PC-9 (cell line): ENCODE data around the gene NTF3.

ENCODE experiments used
- EZH2 ChIP-seq: fragments of 200-600 bp; sonication (generic); IDR thresholded peaks from 2 replicates; pipeline ENCODE4 v1.8.0; 2017; ENCODE audit warnings: antibody characterized with exemption, low read depth
- TF ChIP-seq, protein P1 (sequence below): fragments of 200-600 bp; sonication (generic); conservative IDR thresholded peaks from 2 replicates; pipeline ENCODE4 v1.6.1; 2017; ENCODE audit warnings: mixed run types, antibody characterized with exemption, mild to moderate bottlenecking, moderate library complexity

DNA sequence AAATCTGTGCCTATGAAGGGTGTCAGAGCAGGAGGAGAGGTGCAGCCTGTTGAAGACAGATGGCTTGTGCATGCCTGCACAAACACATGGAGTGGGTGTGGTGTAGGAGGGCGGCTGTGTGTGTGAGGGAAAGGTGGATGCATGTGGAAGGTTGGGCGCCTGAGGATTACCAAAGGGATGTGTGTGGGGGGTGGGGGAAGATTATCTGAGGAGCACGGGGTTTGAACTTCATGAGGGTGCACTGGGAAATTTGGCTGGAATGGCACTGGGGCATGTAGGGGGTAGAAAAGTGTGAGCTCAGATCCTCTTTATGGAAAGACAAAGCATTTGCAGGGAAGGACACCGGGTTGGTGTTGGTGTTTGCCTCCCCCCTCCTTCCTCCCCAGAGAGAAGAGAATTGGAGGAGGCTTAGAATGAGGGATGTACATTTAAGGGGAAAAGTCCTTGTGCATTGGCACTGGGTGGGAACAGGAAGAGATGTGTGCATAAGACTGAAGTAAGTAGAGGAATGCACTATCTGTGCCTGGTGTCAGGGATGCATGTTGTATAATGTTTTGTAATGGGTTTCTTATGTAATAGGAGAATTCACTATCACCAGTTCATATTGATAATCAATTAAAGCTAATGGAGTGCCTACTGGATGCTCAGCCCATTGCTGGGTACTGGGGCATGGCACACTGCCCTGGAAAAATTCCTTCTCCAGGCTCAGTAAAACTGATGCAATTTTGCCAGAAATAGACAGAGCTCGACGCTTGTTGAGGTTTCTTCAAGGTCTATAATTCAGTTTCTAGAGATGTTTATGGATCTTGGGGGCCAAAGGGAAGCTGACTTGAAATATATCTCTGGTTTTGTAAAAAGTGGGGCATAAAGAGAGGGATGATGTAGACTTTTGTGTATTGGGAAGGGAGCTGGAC lies 3.0 kb downstream of the NTF3 start:
- TF ChIP-seq, protein P1, sequence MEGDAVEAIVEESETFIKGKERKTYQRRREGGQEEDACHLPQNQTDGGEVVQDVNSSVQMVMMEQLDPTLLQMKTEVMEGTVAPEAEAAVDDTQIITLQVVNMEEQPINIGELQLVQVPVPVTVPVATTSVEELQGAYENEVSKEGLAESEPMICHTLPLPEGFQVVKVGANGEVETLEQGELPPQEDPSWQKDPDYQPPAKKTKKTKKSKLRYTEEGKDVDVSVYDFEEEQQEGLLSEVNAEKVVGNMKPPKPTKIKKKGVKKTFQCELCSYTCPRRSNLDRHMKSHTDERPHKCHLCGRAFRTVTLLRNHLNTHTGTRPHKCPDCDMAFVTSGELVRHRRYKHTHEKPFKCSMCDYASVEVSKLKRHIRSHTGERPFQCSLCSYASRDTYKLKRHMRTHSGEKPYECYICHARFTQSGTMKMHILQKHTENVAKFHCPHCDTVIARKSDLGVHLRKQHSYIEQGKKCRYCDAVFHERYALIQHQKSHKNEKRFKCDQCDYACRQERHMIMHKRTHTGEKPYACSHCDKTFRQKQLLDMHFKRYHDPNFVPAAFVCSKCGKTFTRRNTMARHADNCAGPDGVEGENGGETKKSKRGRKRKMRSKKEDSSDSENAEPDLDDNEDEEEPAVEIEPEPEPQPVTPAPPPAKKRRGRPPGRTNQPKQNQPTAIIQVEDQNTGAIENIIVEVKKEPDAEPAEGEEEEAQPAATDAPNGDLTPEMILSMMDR, result no peak
- TF ChIP-seq EZH2, result no peak
